SK-N-SH treated with all-trans-retinoic acid at 6 μM for 48 hours (cell line): Measurements from ENCODE around the gene GNAT2.

Experiments used
- ATAC-seq: fragments of 200-7000 bp; cut with Tn5 transposase; 3 replicates; pipeline ENCODE4 v1.9.1; 2020; ENCODE audit warnings: mild to moderate bottlenecking, moderate library complexity
- ARNTL ChIP-seq: fragments of 450-650 bp; formaldehyde crosslinking; IDR thresholded peaks from 2 replicates; pipeline ENCODE4 v1.5.0; 2020; ENCODE audit warnings: low read depth, mild to moderate bottlenecking, moderate library complexity, borderline replicate concordance
- BACH2 ChIP-seq: fragments of 250-450 bp; sonication (Bioruptor Pico); IDR thresholded peaks from 2 replicates; pipeline ENCODE4 v1.9.0; 2021; ENCODE audit warnings: mild to moderate bottlenecking, borderline replicate concordance
- CSDC2 ChIP-seq: fragments of 250-450 bp; sonication (Bioruptor Pico); IDR thresholded peaks from 2 replicates; pipeline ENCODE4 v1.5.0; 2020; ENCODE audit warnings: mild to moderate bottlenecking, moderate library complexity
- CSRNP3 ChIP-seq: fragments of 250-450 bp; sonication (Bioruptor Pico); IDR thresholded peaks from 2 replicates; pipeline ENCODE4 v1.5.1; 2021; ENCODE audit warnings: mild to moderate bottlenecking, moderate library complexity
- ESRRG ChIP-seq: fragments of 250-450 bp; sonication (Bioruptor Pico); IDR thresholded peaks from 2 replicates; pipeline ENCODE4 v1.6.1; 2021; ENCODE audit warnings: mild to moderate bottlenecking
- GLIS3 ChIP-seq: fragments of 250-450 bp; sonication (Bioruptor Pico); IDR thresholded peaks from 2 replicates; pipeline ENCODE4 v1.5.0; 2020; ENCODE audit warnings: mild to moderate bottlenecking, moderate library complexity
- PATZ1 ChIP-seq: fragments of 250-450 bp; sonication (Bioruptor Pico); IDR thresholded peaks from 2 replicates; pipeline ENCODE4 v1.8.0; 2020; ENCODE audit warnings: mild to moderate bottlenecking, moderate library complexity, borderline replicate concordance
- POU6F1 ChIP-seq: fragments of 250-450 bp; sonication (Bioruptor Pico); IDR thresholded peaks from 2 replicates; pipeline ENCODE4 v1.8.0; 2021; ENCODE audit warnings: low read depth, mild to moderate bottlenecking, moderate library complexity, borderline replicate concordance
- PPARA ChIP-seq: fragments of 250-450 bp; sonication (Bioruptor Pico); IDR thresholded peaks from 2 replicates; pipeline ENCODE4 v1.5.0; 2020; ENCODE audit warnings: mild to moderate bottlenecking, borderline replicate concordance
- RARB ChIP-seq: fragments of 250-450 bp; sonication (Bioruptor Pico); IDR thresholded peaks from 2 replicates; pipeline ENCODE4 v1.8.0; 2021; ENCODE audit warnings: mild to moderate bottlenecking, moderate library complexity
- SNAI2 ChIP-seq: fragments of 250-450 bp; sonication (Bioruptor Pico); IDR thresholded peaks from 2 replicates; pipeline ENCODE4 v1.5.0; 2020; ENCODE audit warnings: mild to moderate bottlenecking, moderate library complexity
- TCF4 ChIP-seq: fragments of 250-450 bp; sonication (Bioruptor Pico); IDR thresholded peaks from 2 replicates; pipeline ENCODE4 v1.8.0; 2021; ENCODE audit warnings: mild to moderate bottlenecking, moderate library complexity, borderline replicate concordance
- TOX ChIP-seq: fragments of 250-450 bp; sonication (Bioruptor Pico); IDR thresholded peaks from 2 replicates; pipeline ENCODE4 v1.8.0; 2021; ENCODE audit warnings: mild to moderate bottlenecking, moderate library complexity, borderline replicate concordance
- TSHZ2 ChIP-seq: fragments of 250-450 bp; sonication (Bioruptor Pico); IDR thresholded peaks from 2 replicates; pipeline ENCODE4 v1.5.0; 2020; ENCODE audit warnings: mild to moderate bottlenecking, moderate library complexity
- ZC3H10 ChIP-seq: fragments of 250-450 bp; sonication (Bioruptor Pico); IDR thresholded peaks from 2 replicates; pipeline ENCODE4 v1.5.1; 2021; ENCODE audit warnings: mild to moderate bottlenecking, moderate library complexity
- ZFP3 ChIP-seq: fragments of 250-450 bp; sonication (Bioruptor Pico); IDR thresholded peaks from 2 replicates; pipeline ENCODE4 v1.5.0; 2020; ENCODE audit warnings: mild to moderate bottlenecking, moderate library complexity
- ZFP30 ChIP-seq: fragments of 450-650 bp; formaldehyde crosslinking; IDR thresholded peaks from 2 replicates; pipeline ENCODE4 v1.5.0; 2022; ENCODE audit warnings: mild to moderate bottlenecking, moderate library complexity
- ZNF565 ChIP-seq: fragments of 450-650 bp; formaldehyde crosslinking; conservative IDR thresholded peaks from 2 replicates; pipeline ENCODE4 v1.5.0; 2020; ENCODE audit warnings: low read depth, mild to moderate bottlenecking, moderate library complexity
- ZNF70 ChIP-seq: fragments of 450-650 bp; formaldehyde crosslinking; IDR thresholded peaks from 2 replicates; pipeline ENCODE4 v1.5.0; 2020; ENCODE audit warnings: mild to moderate bottlenecking, moderate library complexity
- TF ChIP-seq, protein P1 (sequence below): fragments of 250-450 bp; sonication (Bioruptor Pico); IDR thresholded peaks from 2 replicates; pipeline ENCODE4 v1.5.1; 2020; ENCODE audit warnings: low read depth, mild to moderate bottlenecking, moderate library complexity

GNAT2 gene

DNA sequence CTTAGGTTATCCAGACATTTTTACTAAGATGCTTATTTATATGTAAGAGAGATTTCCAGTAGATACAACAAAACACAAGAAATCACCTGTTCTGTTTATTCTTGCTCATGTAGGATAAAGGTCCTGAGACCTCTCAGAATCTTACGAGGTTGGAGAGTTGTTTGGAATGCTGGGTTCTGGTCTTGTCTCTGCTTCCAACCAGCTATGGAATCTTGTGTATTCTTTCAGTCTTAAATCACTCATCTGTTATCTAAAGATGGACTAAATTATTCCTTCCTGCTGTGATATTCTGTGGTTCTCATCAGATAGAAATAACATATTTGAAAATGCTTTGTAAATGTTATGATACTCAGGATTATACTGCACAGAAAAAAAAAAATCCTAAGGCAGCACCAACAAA, 21.3 kb downstream of the GNAT2 start:
- TF ChIP-seq SNAI2 (CRISPR knock-in tag) (no peak), TCF4 (CRISPR knock-in tag) (no peak), ZFP30 (no peak), ARNTL (CRISPR knock-in tag) (no peak)
- no peak for ATAC-seq

DNA sequence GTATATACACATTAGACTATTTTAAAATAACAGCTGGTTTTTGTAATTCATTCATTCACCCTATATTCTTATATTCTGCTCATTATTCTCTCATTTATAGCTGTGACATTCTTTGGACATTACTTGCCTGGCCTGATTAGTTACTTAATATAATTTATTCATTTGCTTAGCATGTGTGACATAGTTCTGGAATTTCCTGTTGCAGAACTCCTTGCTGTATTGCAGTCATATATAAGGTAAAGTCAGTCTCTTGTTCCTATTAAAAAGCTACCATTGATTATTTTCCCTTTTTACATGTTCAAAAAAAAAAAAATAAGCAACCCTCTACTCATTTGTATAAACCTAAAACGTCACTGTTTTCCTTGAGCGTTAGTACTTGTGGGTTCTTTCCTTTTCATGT, 23.9 kb downstream of the GNAT2 start:
- no peak for ATAC-seq
- TF ChIP-seq, protein P1, sequence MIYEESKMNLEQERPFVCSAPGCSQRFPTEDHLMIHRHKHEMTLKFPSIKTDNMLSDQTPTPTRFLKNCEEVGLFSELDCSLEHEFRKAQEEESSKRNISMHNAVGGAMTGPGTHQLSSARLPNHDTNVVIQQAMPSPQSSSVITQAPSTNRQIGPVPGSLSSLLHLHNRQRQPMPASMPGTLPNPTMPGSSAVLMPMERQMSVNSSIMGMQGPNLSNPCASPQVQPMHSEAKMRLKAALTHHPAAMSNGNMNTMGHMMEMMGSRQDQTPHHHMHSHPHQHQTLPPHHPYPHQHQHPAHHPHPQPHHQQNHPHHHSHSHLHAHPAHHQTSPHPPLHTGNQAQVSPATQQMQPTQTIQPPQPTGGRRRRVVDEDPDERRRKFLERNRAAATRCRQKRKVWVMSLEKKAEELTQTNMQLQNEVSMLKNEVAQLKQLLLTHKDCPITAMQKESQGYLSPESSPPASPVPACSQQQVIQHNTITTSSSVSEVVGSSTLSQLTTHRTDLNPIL: no peak
- TF ChIP-seq PATZ1 (CRISPR knock-in tag) (no peak), ZFP3 (no peak), RARB (no peak)

DNA sequence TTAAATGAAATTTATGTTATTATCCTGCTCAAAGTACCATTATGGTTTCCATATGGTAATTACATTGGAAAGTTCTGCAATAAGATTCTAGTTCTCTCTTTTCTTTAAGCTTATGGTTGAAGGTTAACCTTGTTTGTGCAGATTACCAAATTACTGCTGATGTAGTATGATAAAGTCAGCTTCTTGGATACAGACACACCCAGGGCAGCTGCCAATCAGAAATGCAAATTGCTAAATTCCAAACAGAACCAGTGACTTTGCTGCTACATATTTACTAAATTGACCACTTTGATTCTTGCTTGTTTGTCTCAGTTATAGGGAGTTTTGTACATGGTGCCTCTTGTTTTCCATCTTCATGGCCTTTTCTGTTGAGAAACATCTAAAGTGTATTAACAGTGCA, 26.5 kb downstream of the GNAT2 start:
- TF ChIP-seq CSDC2: no peak
- TF ChIP-seq SNAI2 (CRISPR knock-in tag): no peak
- TF ChIP-seq, protein P1: no peak
- no peak for TF ChIP-seq ZFP3
- no peak for TF ChIP-seq TOX (CRISPR knock-in tag)
- TF ChIP-seq ESRRG (CRISPR knock-in tag): no peak
- TF ChIP-seq ZFP30: no peak
- no peak for TF ChIP-seq RARB
- TF ChIP-seq PATZ1 (CRISPR knock-in tag): no peak
- TF ChIP-seq ZNF565: no peak
- no peak for TF ChIP-seq ARNTL (CRISPR knock-in tag)
- TF ChIP-seq ZC3H10 (CRISPR knock-in tag): no peak
- TF ChIP-seq POU6F1 (CRISPR knock-in tag): no peak
- no peak for TF ChIP-seq TCF4 (CRISPR knock-in tag)
- TF ChIP-seq BACH2 (CRISPR knock-in tag): no peak
- TF ChIP-seq GLIS3 (CRISPR knock-in tag): no peak
- no peak for TF ChIP-seq TSHZ2 (CRISPR knock-in tag)
- no peak for TF ChIP-seq CSRNP3 (CRISPR knock-in tag)
- no peak for TF ChIP-seq PPARA (CRISPR knock-in tag)
- no peak for TF ChIP-seq ZNF70
- no peak for ATAC-seq
